HL-60 (cell line): Measurements from ENCODE around the gene ZNF697.

Experiments used
- CTCF ChIP-seq: IDR thresholded peaks from one replicate; pipeline ENCODE4 v1.5.1; 2011; ENCODE audit warnings: low read length, control low read depth, inconsistent platforms; ENCODE audit not compliant: insufficient read depth
- POLR2AphosphoS5 ChIP-seq: IDR thresholded peaks from 2 replicates; pipeline ENCODE4 v1.6.1; 2012; ENCODE audit warnings: low read depth

GRCh38 chr1:119588621-119589020, 59.4 kb downstream of the ZNF697 start:
- TF ChIP-seq CTCF (no peak), POLR2AphosphoS5 (no peak)
